A549 (cell line): ENCODE results near the gene PSMA7.

Experiments
- HDAC2 ChIP-seq: fragments of 200-600 bp; sonication (generic); IDR thresholded peaks from 2 replicates; pipeline ENCODE4 v1.6.1; 2016
- KDM1A ChIP-seq: fragments of 200-600 bp; sonication (generic); IDR thresholded peaks from 2 replicates; pipeline ENCODE4 v1.6.1; 2016; ENCODE audit warnings: low read depth, mild to moderate bottlenecking
- TF ChIP-seq, protein P1 (sequence below): fragments of >200 bp; sonication (Bioruptor Twin); formaldehyde crosslinking; IDR thresholded peaks from 3 replicates; pipeline ENCODE4 v1.5.1; 2016

DNA sequence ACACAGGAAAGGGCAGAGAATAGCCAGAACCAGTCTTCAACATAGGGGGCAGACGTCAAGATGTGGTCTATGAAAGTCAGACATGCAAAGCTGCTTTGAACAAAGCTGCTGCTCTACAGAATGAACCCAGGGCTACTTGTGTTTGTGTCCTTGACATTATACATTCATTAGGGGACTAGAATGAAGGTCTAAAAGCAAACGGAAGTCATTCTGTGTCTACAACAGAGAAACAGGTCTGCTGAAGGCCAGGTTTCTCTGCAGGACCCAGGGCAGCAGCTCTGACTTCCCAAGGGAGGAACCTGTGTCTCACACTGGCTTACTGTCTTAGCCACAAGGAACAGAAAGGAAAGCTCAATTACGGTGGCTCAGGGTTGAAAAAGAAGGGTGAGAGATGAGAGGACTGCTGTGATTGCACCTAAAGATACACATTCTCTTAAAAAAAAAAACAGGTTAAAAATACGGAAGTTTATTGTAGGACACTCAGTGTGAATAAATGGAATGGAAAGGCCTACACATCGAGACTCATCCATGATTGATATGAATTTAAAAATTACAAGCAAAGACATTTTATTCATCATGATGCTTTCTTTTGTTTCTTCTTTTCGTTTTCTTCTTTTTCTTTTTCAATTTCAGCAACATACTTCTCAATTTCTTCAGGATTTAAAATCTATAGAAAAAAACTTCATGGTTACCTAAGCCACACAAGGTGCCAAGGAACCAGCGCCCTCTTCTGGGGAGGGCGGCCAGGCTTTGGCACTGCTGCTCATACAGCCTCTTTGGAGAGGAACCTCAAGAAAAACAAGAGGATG is 6.7 kb downstream of the PSMA7 start:
- no peak for TF ChIP-seq HDAC2
- TF ChIP-seq KDM1A = no peak
- TF ChIP-seq, protein P1, sequence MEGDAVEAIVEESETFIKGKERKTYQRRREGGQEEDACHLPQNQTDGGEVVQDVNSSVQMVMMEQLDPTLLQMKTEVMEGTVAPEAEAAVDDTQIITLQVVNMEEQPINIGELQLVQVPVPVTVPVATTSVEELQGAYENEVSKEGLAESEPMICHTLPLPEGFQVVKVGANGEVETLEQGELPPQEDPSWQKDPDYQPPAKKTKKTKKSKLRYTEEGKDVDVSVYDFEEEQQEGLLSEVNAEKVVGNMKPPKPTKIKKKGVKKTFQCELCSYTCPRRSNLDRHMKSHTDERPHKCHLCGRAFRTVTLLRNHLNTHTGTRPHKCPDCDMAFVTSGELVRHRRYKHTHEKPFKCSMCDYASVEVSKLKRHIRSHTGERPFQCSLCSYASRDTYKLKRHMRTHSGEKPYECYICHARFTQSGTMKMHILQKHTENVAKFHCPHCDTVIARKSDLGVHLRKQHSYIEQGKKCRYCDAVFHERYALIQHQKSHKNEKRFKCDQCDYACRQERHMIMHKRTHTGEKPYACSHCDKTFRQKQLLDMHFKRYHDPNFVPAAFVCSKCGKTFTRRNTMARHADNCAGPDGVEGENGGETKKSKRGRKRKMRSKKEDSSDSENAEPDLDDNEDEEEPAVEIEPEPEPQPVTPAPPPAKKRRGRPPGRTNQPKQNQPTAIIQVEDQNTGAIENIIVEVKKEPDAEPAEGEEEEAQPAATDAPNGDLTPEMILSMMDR = peak; percentile 81
